SJCRH30 (cell line): Measurements from ENCODE around the gene MT3. TPM values are rescaled to one million over a fixed set of nuclear protein-coding genes. Genes with fewer than 3 reads are reported as not detected.
"Not testable (repeated sequence)": the region's sequence is repeated elsewhere in the genome, so short reads cannot be mapped to it uniquely, and the experiment has no call there.

Experiments
- DNase-seq, 2 experiments: peaks; one replicate each; pipeline ENCODE4 v3.0.0-alpha.2; 2015 to 2020
- H3K27ac ChIP-seq: fragments of 250-450 bp; sonication (Bioruptor Pico); 2 replicates; pipeline ENCODE4 v1.5.1; 2020; ENCODE audit warnings: mild to moderate bottlenecking, moderate library complexity
- H3K27me3 ChIP-seq: fragments of 250-450 bp; sonication (Bioruptor Pico); 2 replicates; pipeline ENCODE4 v1.5.1; 2020; ENCODE audit warnings: mild to moderate bottlenecking, moderate library complexity
- H3K36me3 ChIP-seq: fragments of 250-450 bp; sonication (Bioruptor Pico); 2 replicates; pipeline ENCODE4 v1.5.1; 2020; ENCODE audit warnings: mild to moderate bottlenecking, moderate library complexity
- H3K4me1 ChIP-seq: fragments of 250-450 bp; sonication (Bioruptor Pico); 2 replicates; pipeline ENCODE4 v1.5.1; 2020; ENCODE audit warnings: mild to moderate bottlenecking, moderate library complexity
- H3K4me3 ChIP-seq: fragments of 250-450 bp; sonication (Bioruptor Pico); 2 replicates; pipeline ENCODE4 v1.5.1; 2020; ENCODE audit warnings: mild to moderate bottlenecking, moderate library complexity
- H3K9me3 ChIP-seq: fragments of 250-450 bp; sonication (Bioruptor Pico); replicated peaks from 2 replicates; pipeline ENCODE4 v1.5.1; 2020; ENCODE audit warnings: mild to moderate bottlenecking, moderate library complexity
- total RNA-seq: library from RNA; depleted of rRNA; stranded (reverse); fragments of >200 nt; shearing (Covaris generic); gene quantifications from 2 replicates; pipeline ENCODE4 v1.2.3, GENCODE V29; 2014

MT3 gene
- total RNA-seq, 1 experiment from 2014 or later = not detected

DNA sequence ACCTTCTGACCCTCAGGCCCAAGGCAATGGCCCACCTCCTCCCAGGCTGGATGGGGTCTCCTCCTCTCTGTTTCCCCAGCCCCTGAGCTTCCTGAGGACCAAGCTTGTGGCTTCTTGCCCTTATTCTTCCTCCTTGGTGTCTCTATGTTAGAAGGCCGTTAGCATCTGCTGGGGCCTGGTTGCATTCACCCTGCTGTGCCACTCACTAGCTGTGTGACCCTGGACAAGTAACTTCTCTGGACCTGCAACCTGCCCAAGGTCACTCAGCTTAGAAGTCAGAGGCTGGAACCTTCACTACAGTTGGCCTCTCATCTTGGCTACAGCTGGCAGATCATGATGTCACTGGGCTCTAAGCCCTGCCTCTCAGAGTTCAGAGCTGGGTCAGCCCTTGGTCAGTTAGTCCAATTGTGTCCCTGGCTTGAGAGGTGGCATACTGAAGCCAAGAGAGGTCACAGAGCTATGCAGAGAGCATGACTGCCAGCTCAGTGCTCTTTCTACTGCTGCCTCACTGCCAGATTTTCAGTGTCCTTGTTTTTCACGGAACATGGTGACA lies 22.0 kb downstream of the MT3 start:
- peak in 1 of 2 experiments; percentile 47 for DNase-seq
- Histone ChIP-seq H3K4me3 (no peak overlapping the region), H3K9me3 (no peaks in the 10 kb centered on the region), H3K4me1 (peaks cover 34% of the 10 kb centered on the region), H3K36me3 (no peaks in the 10 kb centered on the region), H3K27me3 (no peaks in the 10 kb centered on the region), H3K27ac (no peak overlapping the region)

- Histone ChIP-seq H3K4me1 (peaks cover 19% of the 10 kb centered on the region), H3K4me3 (no peak overlapping the region), H3K27me3 (peaks cover 4% of the 10 kb centered on the region; the same call in 1 of the 2 replicates), H3K27ac (no peak overlapping the region), H3K9me3 (no peaks in the 10 kb centered on the region), H3K36me3 (no peaks in the 10 kb centered on the region)
- DNase-seq = no peak
Measured at GRCh38 chr16:56613706-56614105, 24.4 kb downstream of the MT3 start.

- no peaks in the 10 kb centered on the region for H3K36me3 ChIP-seq
- H3K9me3 ChIP-seq = no peaks in the 10 kb centered on the region
- H3K27ac ChIP-seq = no peak overlapping the region
- peaks cover 19% of the 10 kb centered on the region for H3K4me1 ChIP-seq
- DNase-seq = no peak
- H3K27me3 ChIP-seq = peaks cover 10% of the 10 kb centered on the region; the same call in 1 of the 2 replicates
- no peak overlapping the region for H3K4me3 ChIP-seq
Measured at GRCh38 chr16:56614549-56614991, 25.2 kb downstream of the MT3 start.

- Histone ChIP-seq H3K4me3 (no peak overlapping the region), H3K27ac (no peak overlapping the region), H3K4me1 (peaks cover 14% of the 10 kb centered on the region), H3K27me3 (peaks cover 15% of the 10 kb centered on the region), H3K36me3 (no peaks in the 10 kb centered on the region), H3K9me3 (no peaks in the 10 kb centered on the region)
- no peak for DNase-seq
Measured at GRCh38 chr16:56615353-56615752, 26.0 kb downstream of the MT3 start.

DNA sequence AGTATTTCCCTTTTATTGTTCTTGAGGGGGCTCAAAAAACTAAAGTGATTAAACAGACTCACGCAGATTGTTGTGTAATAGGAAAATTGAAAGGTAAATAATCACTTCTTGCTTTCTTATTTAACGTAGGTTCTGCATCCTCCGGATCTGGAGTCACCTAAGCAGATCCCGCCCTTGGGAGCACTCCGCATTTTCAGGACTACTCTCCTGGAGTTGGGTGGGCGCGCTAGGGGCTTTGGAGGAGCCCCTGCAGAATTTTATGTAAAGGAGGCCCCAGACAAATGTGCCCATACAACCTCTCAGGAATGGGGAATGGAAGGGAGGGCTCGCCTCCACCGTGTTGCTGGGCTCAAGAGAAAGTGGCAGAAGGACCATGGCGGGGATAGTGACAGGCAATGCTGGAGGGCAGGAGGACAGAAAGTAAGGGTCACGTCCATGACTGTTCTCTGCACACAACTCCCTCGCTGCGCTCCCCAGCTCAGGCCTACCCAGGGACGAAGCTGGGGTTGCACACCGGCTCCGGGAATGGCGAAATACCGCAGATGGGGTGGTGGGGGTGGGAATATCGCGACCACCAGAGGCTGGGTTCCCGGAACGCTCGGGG lies 27.4 kb downstream of the MT3 start:
- H3K4me1 ChIP-seq = peaks cover under 1% of the 10 kb centered on the region
- H3K27me3 ChIP-seq = peaks cover 15% of the 10 kb centered on the region
- H3K4me3 ChIP-seq = no peak overlapping the region
- H3K36me3 ChIP-seq = no peaks in the 10 kb centered on the region
- H3K9me3 ChIP-seq = no peaks in the 10 kb centered on the region
- H3K27ac ChIP-seq = no peak overlapping the region
- DNase-seq = no peak

GRCh38 chr16:56617212-56618085 lies 28.1 kb downstream of the MT3 start:
- Histone ChIP-seq H3K4me3 (no peak overlapping the region), H3K9me3 (no peaks in the 10 kb centered on the region), H3K36me3 (no peaks in the 10 kb centered on the region), H3K27me3 (peaks cover 15% of the 10 kb centered on the region), H3K27ac (no peak overlapping the region), H3K4me1 (no peaks in the 10 kb centered on the region)
- DNase-seq = no peak

DNA sequence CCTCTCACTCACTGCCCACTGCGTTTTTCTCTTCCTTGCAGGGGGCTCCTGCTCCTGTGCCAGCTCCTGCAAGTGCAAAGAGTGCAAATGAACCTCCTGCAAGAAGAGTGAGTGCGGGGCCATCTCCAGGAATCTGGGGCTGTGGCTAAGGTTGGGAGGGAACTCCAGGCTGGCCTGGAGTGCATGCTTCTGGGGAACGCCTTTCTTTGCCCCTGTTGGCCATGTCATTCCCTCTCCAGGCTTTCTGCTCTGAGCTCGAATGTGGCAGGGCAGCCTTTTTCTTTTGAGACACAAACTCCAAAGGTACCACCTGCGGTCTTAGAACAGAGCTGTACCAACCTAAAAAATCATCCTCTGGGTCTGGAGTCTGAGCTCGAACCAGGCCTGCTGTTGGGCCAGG lies 28.8 kb downstream of the MT3 start:
- no peak for DNase-seq

DNA sequence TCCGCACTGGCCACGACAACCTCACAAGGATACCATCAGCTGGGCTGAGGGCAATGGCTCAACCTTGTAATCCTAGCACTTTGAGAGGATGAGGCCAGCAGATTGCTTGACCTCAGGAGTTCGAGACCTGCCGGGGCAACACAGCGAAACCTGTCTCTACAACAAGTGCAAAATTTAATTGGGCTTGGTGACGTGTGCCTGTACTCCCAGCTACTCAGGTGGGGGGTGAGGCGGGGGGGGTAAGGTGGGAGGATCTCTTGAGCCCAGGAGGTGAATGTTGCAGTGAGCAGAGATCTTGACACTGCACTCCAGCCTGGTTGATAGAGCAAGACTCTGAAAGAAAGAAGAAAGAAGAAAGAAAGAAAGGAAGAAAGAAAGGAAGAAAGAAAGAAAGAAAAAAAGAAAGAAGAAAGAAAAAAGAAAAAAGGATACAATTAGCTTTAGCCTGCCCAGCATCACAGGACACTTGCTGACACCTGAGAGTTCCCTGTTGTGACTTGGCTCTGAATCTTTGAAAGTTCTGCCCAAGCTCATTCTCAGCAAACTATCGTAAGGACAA lies 31.1 kb downstream of the MT3 start:
- H3K36me3 ChIP-seq = no peaks in the 10 kb centered on the region
- no peak overlapping the region for H3K27ac ChIP-seq
- DNase-seq = no peak
- no peak overlapping the region for H3K4me3 ChIP-seq
- H3K9me3 ChIP-seq = no peaks in the 10 kb centered on the region
- H3K27me3 ChIP-seq = peaks cover 15% of the 10 kb centered on the region
- no peaks in the 10 kb centered on the region for H3K4me1 ChIP-seq

More for the DNA sequence above, 28.8 kb downstream of the MT3 start:
- Histone ChIP-seq H3K9me3 (no peaks in the 10 kb centered on the region), H3K27ac (no peak overlapping the region), H3K27me3 (peaks cover 15% of the 10 kb centered on the region), H3K36me3 (no peaks in the 10 kb centered on the region), H3K4me1 (no peaks in the 10 kb centered on the region), H3K4me3 (no peak overlapping the region)

- H3K4me1 ChIP-seq, DNase-seq, H3K4me3 ChIP-seq, H3K9me3 ChIP-seq, H3K36me3 ChIP-seq, H3K27ac ChIP-seq: not testable (repeated sequence)
- H3K27me3 ChIP-seq = peaks cover 15% of the 10 kb centered on the region
Measured at GRCh38 chr16:56621665-56622445, 32.5 kb downstream of the MT3 start.

GRCh38 chr16:56623184-56623583 lies 33.9 kb downstream of the MT3 start:
- H3K9me3 ChIP-seq, H3K4me3 ChIP-seq, H3K36me3 ChIP-seq, DNase-seq, H3K27ac ChIP-seq, H3K4me1 ChIP-seq: not testable (repeated sequence)
- H3K27me3 ChIP-seq = peaks cover 15% of the 10 kb centered on the region

GRCh38 chr16:56623637-56624036 lies 34.3 kb downstream of the MT3 start:
- no peak for DNase-seq
- Histone ChIP-seq H3K9me3 (no peaks in the 10 kb centered on the region), H3K36me3 (no peaks in the 10 kb centered on the region), H3K4me1 (0 out of 2 replicates have a peak, but pooled peaks cover 2% of the 10 kb centered on the region), H3K27ac (no peak overlapping the region), H3K27me3 (peaks cover 11% of the 10 kb centered on the region), H3K4me3 (no peak overlapping the region)

DNA sequence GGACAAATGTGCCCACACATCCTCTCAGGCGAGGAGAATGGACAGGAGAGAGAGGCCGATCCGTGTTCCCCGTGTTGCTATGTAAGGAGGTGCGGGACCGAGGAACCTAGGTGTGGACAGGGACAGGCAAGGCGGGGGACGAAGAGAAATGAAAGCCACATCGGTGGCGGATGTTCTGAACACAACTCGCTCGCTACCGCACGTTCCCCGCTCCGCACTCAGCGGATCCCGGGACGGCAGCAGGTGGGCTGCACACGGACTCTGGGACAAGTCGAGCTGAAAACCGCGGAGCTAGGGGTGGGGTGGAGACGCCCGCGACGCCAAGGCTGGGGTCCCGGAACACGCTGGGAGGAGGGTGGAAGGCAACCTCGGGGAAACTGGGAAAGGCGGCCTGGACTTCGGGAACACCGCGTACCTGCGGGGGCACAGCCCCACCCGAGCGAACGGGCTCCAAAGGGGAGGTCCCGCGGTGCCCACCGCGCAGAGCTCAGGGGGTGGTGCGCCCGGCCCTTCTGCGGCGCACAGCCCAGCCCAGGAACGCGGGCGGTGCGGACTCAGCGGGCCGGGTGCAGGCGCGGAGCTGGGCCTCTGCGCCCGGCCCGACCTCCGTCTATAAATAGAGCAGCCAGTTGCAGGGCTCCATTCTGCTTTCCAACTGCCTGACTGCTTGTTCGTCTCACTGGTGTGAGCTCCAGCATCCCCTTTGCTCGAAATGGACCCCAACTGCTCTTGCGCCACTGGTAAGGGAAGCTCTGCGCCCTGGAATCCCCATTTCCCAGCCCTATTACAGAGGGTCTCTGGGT lies 36.0 kb downstream of the MT3 start, which contains the start of gene MT1E:
Gene MT1E, plus strand, starts transcription at position 642 of the 803 bp plus-strand sequence. Its CDS starts 71 bp downstream, at position 713.
- Histone ChIP-seq H3K36me3 (no peaks in the 10 kb centered on the region), H3K27me3 (no peaks in the 10 kb centered on the region), H3K4me1 (0 out of 2 replicates have a peak, but pooled peaks cover 2% of the 10 kb centered on the region), H3K9me3 (no peaks in the 10 kb centered on the region), H3K27ac (no peak within 1 kb of the TSS), H3K4me3 (no peak within 1 kb of the TSS)
- no peak for DNase-seq

GRCh38 chr16:56625943-56626654 lies 36.8 kb downstream of the MT3 start:
- no peak overlapping the region for H3K4me3 ChIP-seq
- no peak overlapping the region for H3K27ac ChIP-seq
- H3K27me3 ChIP-seq = no peaks in the 10 kb centered on the region
- H3K9me3 ChIP-seq = no peaks in the 10 kb centered on the region
- H3K36me3 ChIP-seq = no peaks in the 10 kb centered on the region
- no peak for DNase-seq
- H3K4me1 ChIP-seq = 0 out of 2 replicates have a peak, but pooled peaks cover 2% of the 10 kb centered on the region
